ENCODE data around the gene AKAP9.

DNA sequence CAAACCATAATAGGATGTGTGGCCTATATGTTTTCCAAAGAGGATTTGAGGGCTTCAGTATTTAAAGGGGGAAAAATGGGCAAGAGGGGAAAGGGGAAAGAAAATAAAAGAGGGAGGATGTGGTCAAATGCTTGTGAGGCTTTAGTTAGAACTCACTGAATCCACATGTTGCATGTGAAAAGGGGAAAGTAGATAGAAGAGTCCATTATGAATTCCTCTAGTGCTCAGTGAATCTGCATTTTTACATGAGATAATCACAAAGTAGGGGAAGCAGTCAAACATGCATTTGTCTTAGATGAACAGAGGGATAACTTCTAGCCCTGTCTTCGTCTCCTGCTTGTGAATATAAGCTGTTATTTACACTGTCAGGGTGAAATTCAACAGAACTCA lies 24.6 kb upstream of the AKAP9 start:
- TF ChIP-seq, protein P1, sequence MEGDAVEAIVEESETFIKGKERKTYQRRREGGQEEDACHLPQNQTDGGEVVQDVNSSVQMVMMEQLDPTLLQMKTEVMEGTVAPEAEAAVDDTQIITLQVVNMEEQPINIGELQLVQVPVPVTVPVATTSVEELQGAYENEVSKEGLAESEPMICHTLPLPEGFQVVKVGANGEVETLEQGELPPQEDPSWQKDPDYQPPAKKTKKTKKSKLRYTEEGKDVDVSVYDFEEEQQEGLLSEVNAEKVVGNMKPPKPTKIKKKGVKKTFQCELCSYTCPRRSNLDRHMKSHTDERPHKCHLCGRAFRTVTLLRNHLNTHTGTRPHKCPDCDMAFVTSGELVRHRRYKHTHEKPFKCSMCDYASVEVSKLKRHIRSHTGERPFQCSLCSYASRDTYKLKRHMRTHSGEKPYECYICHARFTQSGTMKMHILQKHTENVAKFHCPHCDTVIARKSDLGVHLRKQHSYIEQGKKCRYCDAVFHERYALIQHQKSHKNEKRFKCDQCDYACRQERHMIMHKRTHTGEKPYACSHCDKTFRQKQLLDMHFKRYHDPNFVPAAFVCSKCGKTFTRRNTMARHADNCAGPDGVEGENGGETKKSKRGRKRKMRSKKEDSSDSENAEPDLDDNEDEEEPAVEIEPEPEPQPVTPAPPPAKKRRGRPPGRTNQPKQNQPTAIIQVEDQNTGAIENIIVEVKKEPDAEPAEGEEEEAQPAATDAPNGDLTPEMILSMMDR (IDR thresholded peaks at IDR 0.05) = no peak
- no peak for TF ChIP-seq POLR2A (IDR thresholded peaks at IDR 0.05)

All from body of pancreas (tissue), 4 donors.